ENCODE results near the gene DOCK6. TPM values are rescaled to one million over a fixed set of nuclear protein-coding genes. Genes with fewer than 3 reads are reported as not detected.

The DOCK6 gene
- total RNA-seq, 1 experiment from 2014 or later, result 61.7 TPM

DNA sequence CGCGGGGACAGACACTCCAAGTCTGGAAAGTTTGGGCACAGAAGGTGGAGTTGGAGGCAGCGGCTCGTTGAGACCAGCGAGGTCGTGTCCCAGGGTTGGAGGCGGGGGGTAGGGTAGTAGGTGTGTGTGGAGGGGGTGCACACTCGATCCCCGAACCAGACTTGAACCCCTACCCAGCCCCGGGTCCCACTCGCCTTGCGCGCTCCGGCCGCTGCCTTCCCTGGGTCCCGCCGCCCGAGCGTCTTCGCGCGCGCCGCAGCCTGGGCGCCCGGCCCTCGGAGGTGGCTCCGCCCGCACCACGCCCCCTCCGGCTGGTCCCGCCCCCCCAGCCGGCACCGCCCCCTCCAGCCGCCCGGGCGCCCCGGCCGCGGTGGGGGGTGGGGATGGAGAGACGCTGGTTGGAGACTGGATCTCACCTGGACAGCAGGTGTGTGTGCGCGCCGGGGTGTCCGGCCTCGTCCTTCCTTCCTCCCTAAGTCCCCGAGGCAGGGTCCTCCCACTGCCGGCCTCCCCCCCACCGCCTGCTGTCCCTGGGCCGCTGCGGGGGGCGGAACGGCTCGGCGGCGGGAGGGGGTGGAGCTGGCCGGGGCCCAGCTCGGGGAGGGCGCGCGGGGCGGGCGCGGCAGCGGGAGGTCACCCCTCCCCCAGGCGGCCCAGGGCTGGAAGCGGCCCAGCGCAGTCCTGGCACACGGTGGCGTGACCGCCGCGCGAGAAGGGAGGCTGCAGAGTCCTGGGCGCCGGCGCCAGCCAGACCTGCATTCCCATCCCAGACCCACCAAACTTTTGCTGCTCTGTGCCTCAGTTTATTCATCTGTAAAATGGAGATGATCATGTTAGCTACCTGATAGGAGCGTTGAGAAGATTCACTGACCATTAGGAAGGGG lies 64.8 kb downstream of the DOCK6 start, which contains the start of gene KANK2:
TSS of gene KANK2 (minus strand) at position 255 of the 884 bp plus-strand sequence. CDS start 3,034 bp downstream, outside the sequence.
- peaks cover 11% of the 10 kb centered on the region for H3K4me1 Mint-ChIP-seq (ENCODE audit: insufficient read depth, unreplicated experiment)
- BruUV-seq (replicated peaks), result no TSS peak
- no peak for TF ChIP-seq CTCF (IDR thresholded peaks at IDR 0.05; ENCODE audit: unreplicated experiment)
- ChIA-PET POLR2A (interaction anchor here (0.6 to 1.3 kb wide), 6 partner anchors 34 to 149 kb away, joined by 3 to 15 read pairs (median 4); partner anchors contain the start of genes CCDC159 and TMEM205), CTCF (interaction anchor here (0.5 to 1.6 kb wide), 2 partner anchors 60 to 161 kb away, joined by 3 to 8 read pairs; no protein-coding TSS in a partner anchor)
- no peaks in the 10 kb centered on the region for H3K27me3 Mint-ChIP-seq (ENCODE audit: insufficient read depth, unreplicated experiment)
- H3K27ac Mint-ChIP-seq (ENCODE audit: low read depth, unreplicated experiment), result peak within 1 kb of the TSS; percentile 49
- peaks cover 4% of the 10 kb centered on the region for H3K36me3 Mint-ChIP-seq (ENCODE audit: insufficient read depth, unreplicated experiment)
- peak; percentile 84 for DNase-seq (ENCODE audit: unreplicated experiment)
- intact Hi-C loops (cut with micrococcal nuclease), result loop anchor here (5.0 kb wide), 1 partner anchor 260 kb away; no protein-coding TSS in a partner anchor
- no peaks in the 10 kb centered on the region for H3K9me3 Mint-ChIP-seq (ENCODE audit: unreplicated experiment)
- peak within 1 kb of the TSS; percentile 84 for H3K4me3 Mint-ChIP-seq (ENCODE audit: unreplicated experiment)

DNA sequence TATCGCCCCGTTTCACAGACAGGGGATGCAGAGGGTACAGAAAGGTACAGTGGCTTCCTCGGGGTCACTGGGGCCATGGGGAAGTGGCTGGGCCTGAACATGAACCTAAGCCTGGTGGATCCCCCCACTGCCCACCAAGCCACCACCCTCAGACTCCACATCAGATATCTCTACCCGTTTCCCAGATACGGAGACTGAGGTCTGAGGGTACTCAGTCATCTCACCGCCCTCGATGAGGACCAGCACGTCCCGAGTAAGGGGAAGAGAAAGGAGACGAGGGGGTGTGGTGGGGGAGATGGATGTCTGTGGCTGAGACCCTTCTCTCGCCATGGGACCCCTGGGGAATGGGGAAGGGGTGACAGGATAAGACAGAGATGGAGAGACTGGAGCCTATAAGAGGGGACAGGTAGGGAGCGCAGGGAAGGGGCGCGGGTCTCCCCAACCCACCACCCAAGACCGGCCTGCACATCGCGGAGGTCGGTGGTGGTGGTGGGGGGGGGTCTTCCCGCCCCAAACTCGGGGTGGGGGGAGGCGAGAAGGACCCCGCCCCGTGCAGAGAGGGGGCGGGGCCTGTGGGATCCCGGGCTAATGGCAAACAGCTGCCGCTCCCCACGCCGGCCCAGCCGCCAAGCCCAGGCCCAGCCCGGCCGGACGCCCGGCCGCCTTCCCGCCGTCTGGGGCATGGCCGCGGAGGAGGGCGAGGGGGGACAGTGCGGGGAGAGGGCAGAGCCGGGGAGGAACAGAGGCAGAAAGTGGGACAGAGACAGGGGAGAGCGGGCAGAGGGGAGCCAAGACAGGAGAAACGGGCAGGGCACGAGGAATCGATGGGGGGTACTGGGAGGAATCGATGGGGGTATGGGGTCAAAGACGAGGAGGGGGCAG lies 65.7 kb downstream of the DOCK6 start:
- peaks cover 11% of the 10 kb centered on the region for H3K4me1 Mint-ChIP-seq (ENCODE audit: insufficient read depth, unreplicated experiment)
- intact Hi-C loops (cut with micrococcal nuclease), result loop anchor here (5.0 kb wide), 1 partner anchor 259 kb away; no protein-coding TSS in a partner anchor
- peaks cover 13% of the 10 kb centered on the region for H3K36me3 Mint-ChIP-seq (ENCODE audit: insufficient read depth, unreplicated experiment)
- no peak for DNase-seq (ENCODE audit: unreplicated experiment)
- POLR2A ChIA-PET, result no interaction called here
- TF ChIP-seq CTCF (IDR thresholded peaks at IDR 0.05; ENCODE audit: unreplicated experiment), result no peak
- H3K27me3 Mint-ChIP-seq (ENCODE audit: insufficient read depth, unreplicated experiment), result no peaks in the 10 kb centered on the region
- H3K27ac Mint-ChIP-seq (ENCODE audit: low read depth, unreplicated experiment), result peak overlapping the region; percentile 49
- H3K4me3 Mint-ChIP-seq (ENCODE audit: unreplicated experiment), result peak overlapping the region; percentile 84
- CTCF ChIA-PET, result no interaction called here
- no TSS peak for BruUV-seq (replicated peaks)
- H3K9me3 Mint-ChIP-seq (ENCODE audit: unreplicated experiment), result no peaks in the 10 kb centered on the region

DNA sequence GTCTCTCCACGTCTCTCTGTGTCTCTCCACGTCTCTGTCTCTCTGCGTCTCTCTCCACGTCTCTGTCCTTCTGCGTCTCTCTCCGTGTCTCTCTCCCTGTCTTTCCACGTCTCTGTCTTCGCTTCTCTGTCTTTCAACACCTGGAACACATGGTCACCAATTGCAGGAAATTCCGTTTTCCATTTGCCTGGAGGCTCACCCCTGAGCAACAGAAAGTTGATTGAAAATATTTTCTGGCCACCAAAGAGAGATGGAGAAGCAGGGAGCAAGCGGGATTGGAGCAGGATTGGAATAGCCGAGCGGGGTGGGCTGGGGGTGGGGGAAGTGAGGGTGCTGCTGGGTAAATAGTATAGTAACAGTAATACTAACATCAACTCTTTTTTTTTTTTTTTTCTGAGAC lies 66.6 kb downstream of the DOCK6 start:
- BruUV-seq (replicated peaks), result no TSS peak
- ChIA-PET CTCF (interaction anchor here (1.2 kb wide), 1 partner anchor 67 kb away, joined by 3 read pairs; no protein-coding TSS in a partner anchor), POLR2A (no interaction called here)
- Mint-ChIP-seq H3K9me3 (ENCODE audit: unreplicated experiment) (no peaks in the 10 kb centered on the region), H3K36me3 (ENCODE audit: insufficient read depth, unreplicated experiment) (peaks cover 19% of the 10 kb centered on the region), H3K27me3 (ENCODE audit: insufficient read depth, unreplicated experiment) (no peaks in the 10 kb centered on the region), H3K4me1 (ENCODE audit: insufficient read depth, unreplicated experiment) (peaks cover 11% of the 10 kb centered on the region), H3K4me3 (ENCODE audit: unreplicated experiment) (peak overlapping the region; percentile 84), H3K27ac (ENCODE audit: low read depth, unreplicated experiment) (no peak overlapping the region)
- DNase-seq (ENCODE audit: unreplicated experiment), result no peak
- no peak for TF ChIP-seq CTCF (IDR thresholded peaks at IDR 0.05; ENCODE audit: unreplicated experiment)
- intact Hi-C loops (cut with micrococcal nuclease), result loop anchor here (5.0 kb wide), 1 partner anchor 258 kb away; no protein-coding TSS in a partner anchor

Measured in MCF 10A (cell line).